Astrocyte (in vitro differentiated cells and primary cell): ENCODE results near the gene SCGB1C1. TPM values are rescaled to one million over a fixed set of nuclear protein-coding genes. Genes with fewer than 3 reads are reported as not detected.

ENCODE experiments used
- DNase-seq: peaks from one replicate; pipeline ENCODE4 v3.0.0-alpha.2; 2010; ENCODE audit warnings: low read depth
- FAIRE-seq: peaks from 2 replicates; lab custom pipeline; 2011; peaks lifted over from hg19 to GRCh38; lab: Jason Lieb, UNC
- H2AFZ ChIP-seq: 2 replicates; pipeline ENCODE4 v1.6.0; 2012; ENCODE audit warnings: low read depth, low read length, inconsistent platforms
- H3K27ac ChIP-seq: 2 replicates; pipeline ENCODE4 v1.5.1; 2011; ENCODE audit warnings: low read depth, low read length, inconsistent platforms
- H3K27me3 ChIP-seq: 2 replicates; pipeline ENCODE4 v1.6.0; 2011; ENCODE audit warnings: low read length, inconsistent platforms; ENCODE audit not compliant: insufficient read depth
- H3K36me3 ChIP-seq: 2 replicates; pipeline ENCODE4 v1.5.1; 2011; ENCODE audit warnings: low read length, inconsistent platforms; ENCODE audit not compliant: insufficient read depth
- H3K4me1 ChIP-seq: 2 replicates; pipeline ENCODE4 v1.5.1; 2011; ENCODE audit warnings: low read length, inconsistent platforms; ENCODE audit not compliant: insufficient read depth
- H3K4me2 ChIP-seq: 2 replicates; pipeline ENCODE4 v1.6.0; 2012; ENCODE audit warnings: low read length, inconsistent platforms
- H3K4me3 ChIP-seq: 2 replicates; pipeline ENCODE4 v1.5.1; 2011; ENCODE audit warnings: low read depth, mild to moderate bottlenecking, low read length, inconsistent platforms; ENCODE audit not compliant: insufficient read depth
- H3K79me2 ChIP-seq: 2 replicates; pipeline ENCODE4 v1.6.0; 2012; ENCODE audit warnings: mild to moderate bottlenecking, low read length, inconsistent platforms; ENCODE audit not compliant: insufficient read depth
- H3K9ac ChIP-seq: 2 replicates; pipeline ENCODE4 v1.6.0; 2012; ENCODE audit warnings: mild to moderate bottlenecking, low read length, inconsistent platforms
- H3K9me3 ChIP-seq: 2 replicates; pipeline ENCODE4 v1.5.1; 2012; ENCODE audit warnings: low read depth, mild to moderate bottlenecking, low read length, inconsistent platforms; ENCODE audit not compliant: insufficient read depth
- H4K20me1 ChIP-seq: 2 replicates; pipeline ENCODE4 v1.6.0; 2012; ENCODE audit warnings: low read length, inconsistent platforms; ENCODE audit not compliant: insufficient read depth
- H3K27ac Mint-ChIP-seq: one replicate; pipeline ENCODE4 v1.8.0; 2021; ENCODE audit warnings: mild to moderate bottlenecking, mixed read lengths; ENCODE audit not compliant: unreplicated experiment
- H3K27me3 Mint-ChIP-seq: one replicate; pipeline ENCODE4 v1.8.0; 2021; ENCODE audit warnings: low read depth, mixed read lengths; ENCODE audit not compliant: unreplicated experiment
- H3K36me3 Mint-ChIP-seq: one replicate; pipeline ENCODE4 v1.8.0; 2021; ENCODE audit warnings: low read depth, mixed read lengths; ENCODE audit not compliant: unreplicated experiment
- H3K4me1 Mint-ChIP-seq: one replicate; pipeline ENCODE4 v1.8.0; 2021; ENCODE audit warnings: low read depth, mixed read lengths; ENCODE audit not compliant: unreplicated experiment
- H3K4me3 Mint-ChIP-seq: one replicate; pipeline ENCODE4 v1.8.0; 2021; ENCODE audit warnings: mild to moderate bottlenecking, moderate library complexity, mixed read lengths; ENCODE audit not compliant: unreplicated experiment
- H3K9me3 Mint-ChIP-seq: one replicate; pipeline ENCODE4 v1.8.0; 2021; ENCODE audit warnings: mild to moderate bottlenecking, mixed read lengths; ENCODE audit not compliant: unreplicated experiment
- EZH2 ChIP-seq: IDR thresholded peaks from 2 replicates; pipeline ENCODE4 v1.6.1; 2012; ENCODE audit warnings: mild to moderate bottlenecking, low read length, inconsistent platforms; ENCODE audit not compliant: insufficient read depth
- total RNA-seq: library from RNA; stranded (reverse); gene quantifications from 2 replicates; pipeline ENCODE4 v1.2.1, GENCODE V29; 2021
- TF ChIP-seq, protein P1 (sequence below): IDR thresholded peaks from 2 replicates; pipeline ENCODE4 v1.5.1; 2011; ENCODE audit warnings: low read depth, mild to moderate bottlenecking, inconsistent platforms, low read length, moderate library complexity; ENCODE audit not compliant: insufficient read depth

SCGB1C1 gene
- total RNA-seq, 1 donor from 2014 or later = not detected

DNA sequence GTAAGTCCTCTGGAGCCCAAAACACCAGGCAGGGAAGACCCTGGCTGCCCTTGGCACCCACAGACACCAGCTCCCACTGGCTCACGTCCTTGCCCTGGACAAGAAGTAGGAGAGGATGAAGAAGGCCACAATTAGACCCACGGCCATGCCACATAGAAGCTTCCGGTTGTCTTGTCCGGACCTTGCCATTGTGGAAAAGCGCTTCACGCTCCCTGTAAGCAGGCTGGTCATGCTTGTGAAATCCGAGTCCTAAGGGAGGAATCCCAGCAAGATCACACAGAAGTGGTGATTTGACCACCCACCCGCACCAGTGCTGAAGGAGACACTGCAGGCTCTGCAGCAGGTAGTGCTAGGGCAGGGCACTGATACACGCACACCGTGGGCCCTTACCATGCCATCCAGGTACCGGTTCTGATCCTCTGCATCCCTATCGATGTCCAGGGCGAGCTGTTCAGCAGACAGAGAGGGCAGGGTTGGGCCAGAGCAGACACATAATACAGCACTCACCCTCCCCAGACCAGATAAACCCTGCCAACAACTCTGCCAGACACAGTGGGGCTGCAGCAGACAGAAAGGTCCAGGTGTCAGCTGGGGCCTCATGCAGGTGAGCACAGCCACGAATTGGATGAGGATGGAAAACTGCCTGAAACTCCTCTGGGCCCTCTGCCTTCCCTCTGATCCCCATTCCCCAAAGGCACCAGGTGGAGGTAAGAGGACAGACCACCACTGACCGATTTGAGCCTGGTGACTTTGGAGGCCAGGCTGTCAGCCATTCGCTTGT lies 12.5 kb downstream of the SCGB1C1 start:
- H3K27me3 Mint-ChIP-seq = no peaks in the 10 kb centered on the region
- peaks cover 22% of the 10 kb centered on the region for H3K36me3 Mint-ChIP-seq
- peak overlapping the region; percentile 97 for H3K4me2 ChIP-seq
- no peaks in the 10 kb centered on the region for H3K9me3 ChIP-seq
- H3K4me3 ChIP-seq = peak overlapping the region; percentile 86
- TF ChIP-seq, protein P1, sequence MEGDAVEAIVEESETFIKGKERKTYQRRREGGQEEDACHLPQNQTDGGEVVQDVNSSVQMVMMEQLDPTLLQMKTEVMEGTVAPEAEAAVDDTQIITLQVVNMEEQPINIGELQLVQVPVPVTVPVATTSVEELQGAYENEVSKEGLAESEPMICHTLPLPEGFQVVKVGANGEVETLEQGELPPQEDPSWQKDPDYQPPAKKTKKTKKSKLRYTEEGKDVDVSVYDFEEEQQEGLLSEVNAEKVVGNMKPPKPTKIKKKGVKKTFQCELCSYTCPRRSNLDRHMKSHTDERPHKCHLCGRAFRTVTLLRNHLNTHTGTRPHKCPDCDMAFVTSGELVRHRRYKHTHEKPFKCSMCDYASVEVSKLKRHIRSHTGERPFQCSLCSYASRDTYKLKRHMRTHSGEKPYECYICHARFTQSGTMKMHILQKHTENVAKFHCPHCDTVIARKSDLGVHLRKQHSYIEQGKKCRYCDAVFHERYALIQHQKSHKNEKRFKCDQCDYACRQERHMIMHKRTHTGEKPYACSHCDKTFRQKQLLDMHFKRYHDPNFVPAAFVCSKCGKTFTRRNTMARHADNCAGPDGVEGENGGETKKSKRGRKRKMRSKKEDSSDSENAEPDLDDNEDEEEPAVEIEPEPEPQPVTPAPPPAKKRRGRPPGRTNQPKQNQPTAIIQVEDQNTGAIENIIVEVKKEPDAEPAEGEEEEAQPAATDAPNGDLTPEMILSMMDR = no peak
- no peak for TF ChIP-seq EZH2
- H3K27ac Mint-ChIP-seq = no peak overlapping the region
- H3K4me3 Mint-ChIP-seq = peak overlapping the region; percentile 99
- peaks cover 9% of the 10 kb centered on the region for H3K36me3 ChIP-seq
- peaks cover 24% of the 10 kb centered on the region for H3K4me1 ChIP-seq
- no peaks in the 10 kb centered on the region for H3K9me3 Mint-ChIP-seq
- H3K79me2 ChIP-seq = peaks cover 75% of the 10 kb centered on the region
- no peak overlapping the region for H3K27ac ChIP-seq
- H3K4me1 Mint-ChIP-seq = peaks cover 41% of the 10 kb centered on the region
- DNase-seq (no peak), FAIRE-seq (no peak)
- no peaks in the 10 kb centered on the region for H3K27me3 ChIP-seq
- H3K9ac ChIP-seq = peak overlapping the region; percentile 97
- peaks cover 74% of the 10 kb centered on the region for H4K20me1 ChIP-seq
- H2AFZ ChIP-seq = no peak overlapping the region

DNA sequence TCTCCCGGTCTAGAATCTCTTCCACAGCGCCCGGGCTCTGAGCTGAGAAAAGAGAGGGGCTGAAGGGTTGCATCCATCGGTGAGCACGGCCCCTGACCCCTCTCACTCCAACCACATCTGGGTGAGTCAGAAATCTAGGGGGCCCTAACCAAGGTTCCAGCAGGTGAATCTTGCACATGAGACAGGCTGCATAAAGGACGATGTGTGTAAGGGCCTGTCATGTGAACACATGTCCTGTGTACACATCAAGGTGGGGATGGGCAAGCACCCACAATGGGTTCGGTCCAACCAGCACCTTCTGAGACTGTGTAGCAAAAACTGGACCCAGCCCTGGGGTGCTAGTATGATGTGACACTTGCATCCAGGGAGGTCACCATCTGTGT lies 13.1 kb downstream of the SCGB1C1 start:
- TF ChIP-seq EZH2 = no peak
- TF ChIP-seq, protein P1 = no peak
- no peak overlapping the region for H2AFZ ChIP-seq
- no peaks in the 10 kb centered on the region for H3K9me3 ChIP-seq
- peak overlapping the region; percentile 97 for H3K9ac ChIP-seq
- peaks cover 30% of the 10 kb centered on the region for H3K4me1 ChIP-seq
- H3K27me3 ChIP-seq = no peaks in the 10 kb centered on the region
- DNase-seq = no peak
- H3K79me2 ChIP-seq = peaks cover 81% of the 10 kb centered on the region
- Mint-ChIP-seq H3K27ac (peak overlapping the region; percentile 98), H3K36me3 (peaks cover 24% of the 10 kb centered on the region), H3K4me3 (peak overlapping the region; percentile 99), H3K9me3 (no peaks in the 10 kb centered on the region), H3K4me1 (peaks cover 47% of the 10 kb centered on the region), H3K27me3 (no peaks in the 10 kb centered on the region)
- H4K20me1 ChIP-seq = peaks cover 74% of the 10 kb centered on the region
- no peak for FAIRE-seq
- H3K27ac ChIP-seq = peak overlapping the region; percentile 95
- peak overlapping the region; percentile 86 for H3K4me3 ChIP-seq
- H3K36me3 ChIP-seq = peaks cover 15% of the 10 kb centered on the region
- peak overlapping the region; percentile 97 for H3K4me2 ChIP-seq
